HEK293T (cell line): ENCODE data around the gene SPRED3.

Experiments used
- FOXM1 ChIP-seq: fragments of 450-650 bp; IDR thresholded peaks from 2 replicates; pipeline ENCODE4 v1.6.1; 2017; ENCODE audit warnings: mild to moderate bottlenecking, borderline replicate concordance
- HDGF ChIP-seq: fragments of 450-650 bp; IDR thresholded peaks from 2 replicates; pipeline ENCODE4 v1.6.1; 2017; ENCODE audit warnings: antibody characterized with exemption, borderline replicate concordance
- TARDBP ChIP-seq: fragments of 450-650 bp; IDR thresholded peaks from 2 replicates; pipeline ENCODE4 v1.6.1; 2016

GRCh38 chr19:38437295-38437694, 48.8 kb downstream of the SPRED3 start:
- no peak for TF ChIP-seq TARDBP
- TF ChIP-seq FOXM1, result no peak
- no peak for TF ChIP-seq HDGF
